Endodermal cell (in vitro differentiated cells): ENCODE data around the gene LRP5. TPM values are rescaled to one million over a fixed set of nuclear protein-coding genes. Genes with fewer than 3 reads are reported as not detected.

Experiments used
- DNase-seq: peaks from one replicate; pipeline ENCODE4 v3.0.0-alpha.2; 2017
- H3K27ac ChIP-seq: 2 replicates; pipeline ENCODE4 v1.5.1; 2013; ENCODE audit warnings: mild to moderate bottlenecking, low read depth, low read length, moderate library complexity
- H3K27me3 ChIP-seq: 2 replicates; pipeline ENCODE4 v1.6.1; 2013; ENCODE audit warnings: mild to moderate bottlenecking, low read length, moderate library complexity; ENCODE audit not compliant: insufficient read depth, control insufficient read depth, poor library complexity, severe bottlenecking
- H3K36me3 ChIP-seq: 2 replicates; pipeline ENCODE4 v1.7.0; 2013; ENCODE audit warnings: mild to moderate bottlenecking, low read length, moderate library complexity; ENCODE audit not compliant: control insufficient read depth, insufficient read depth
- H3K4me1 ChIP-seq: one replicate; pipeline ENCODE4 v1.7.0; 2013; ENCODE audit warnings: low read length; ENCODE audit not compliant: control insufficient read depth, insufficient read depth
- H3K4me3 ChIP-seq: 2 replicates; pipeline ENCODE4 v1.5.1; 2013; ENCODE audit warnings: mild to moderate bottlenecking, low read length, moderate library complexity
- H3K9ac ChIP-seq: 2 replicates; pipeline ENCODE4 v1.6.1; 2013; ENCODE audit warnings: mild to moderate bottlenecking, low read length, moderate library complexity; ENCODE audit not compliant: poor library complexity, severe bottlenecking; ENCODE audit errors: extremely low read depth
- H3K9me3 ChIP-seq: 2 replicates; pipeline ENCODE4 v1.6.1; 2013; ENCODE audit warnings: mild to moderate bottlenecking, low read length, moderate library complexity; ENCODE audit not compliant: control insufficient read depth
- H3K27ac Mint-ChIP-seq: 2 replicates; pipeline ENCODE4 v1.8.0; 2020; ENCODE audit warnings: mixed read lengths
- H3K27me3 Mint-ChIP-seq: 2 replicates; pipeline ENCODE4 v1.8.0; 2021; ENCODE audit warnings: mild to moderate bottlenecking, mixed read lengths; ENCODE audit not compliant: insufficient read depth
- H3K36me3 Mint-ChIP-seq: 2 replicates; pipeline ENCODE4 v1.8.0; 2020; ENCODE audit warnings: low read depth, mixed read lengths
- H3K4me1 Mint-ChIP-seq: 2 replicates; pipeline ENCODE4 v1.8.0; 2020; ENCODE audit warnings: mixed read lengths
- H3K4me3 Mint-ChIP-seq: 2 replicates; pipeline ENCODE4 v1.8.0; 2020; ENCODE audit warnings: mild to moderate bottlenecking, moderate library complexity, mixed read lengths
- H3K9me3 Mint-ChIP-seq: 2 replicates; pipeline ENCODE4 v1.8.0; 2020; ENCODE audit warnings: mild to moderate bottlenecking, mixed read lengths
- WGBS, 2 experiments: methylation state at CpG; one replicate each; pipeline versions ENCODE4 v1.1.5 to v1.1.7; 2013; ENCODE audit warnings: missing lambda C conversion rate in 2 of 2, mixed read lengths in 1 of 2; ENCODE audit not compliant: insufficient coverage in 1 of 2, insufficient read length in 1 of 2; 5-methylcytosine and 5-hydroxymethylcytosine counted together
- total RNA-seq, 2 donors: library from RNA; stranded (reverse); fragmentation: NEBNext Ultra II Directional in 1 of 2; extraction: Animal tissue kit (Norgen Biotek cat#: 25700) in 1 of 2; gene quantifications; 2 replicates in 1 of 2; 3 replicates in 1 of 2; pipeline ENCODE4 v1.2.1, GENCODE V29; 2021
- TF ChIP-seq, protein P1 (sequence below): fragments of 200-600 bp; sonication (generic); conservative IDR thresholded peaks from 2 replicates; pipeline ENCODE4 v1.5.0; 2021; ENCODE audit warnings: antibody characterized with exemption, mild to moderate bottlenecking

LRP5 gene
- total RNA-seq, 2 donors from 2014 or later, result 58.2 to 64.1 TPM

DNA sequence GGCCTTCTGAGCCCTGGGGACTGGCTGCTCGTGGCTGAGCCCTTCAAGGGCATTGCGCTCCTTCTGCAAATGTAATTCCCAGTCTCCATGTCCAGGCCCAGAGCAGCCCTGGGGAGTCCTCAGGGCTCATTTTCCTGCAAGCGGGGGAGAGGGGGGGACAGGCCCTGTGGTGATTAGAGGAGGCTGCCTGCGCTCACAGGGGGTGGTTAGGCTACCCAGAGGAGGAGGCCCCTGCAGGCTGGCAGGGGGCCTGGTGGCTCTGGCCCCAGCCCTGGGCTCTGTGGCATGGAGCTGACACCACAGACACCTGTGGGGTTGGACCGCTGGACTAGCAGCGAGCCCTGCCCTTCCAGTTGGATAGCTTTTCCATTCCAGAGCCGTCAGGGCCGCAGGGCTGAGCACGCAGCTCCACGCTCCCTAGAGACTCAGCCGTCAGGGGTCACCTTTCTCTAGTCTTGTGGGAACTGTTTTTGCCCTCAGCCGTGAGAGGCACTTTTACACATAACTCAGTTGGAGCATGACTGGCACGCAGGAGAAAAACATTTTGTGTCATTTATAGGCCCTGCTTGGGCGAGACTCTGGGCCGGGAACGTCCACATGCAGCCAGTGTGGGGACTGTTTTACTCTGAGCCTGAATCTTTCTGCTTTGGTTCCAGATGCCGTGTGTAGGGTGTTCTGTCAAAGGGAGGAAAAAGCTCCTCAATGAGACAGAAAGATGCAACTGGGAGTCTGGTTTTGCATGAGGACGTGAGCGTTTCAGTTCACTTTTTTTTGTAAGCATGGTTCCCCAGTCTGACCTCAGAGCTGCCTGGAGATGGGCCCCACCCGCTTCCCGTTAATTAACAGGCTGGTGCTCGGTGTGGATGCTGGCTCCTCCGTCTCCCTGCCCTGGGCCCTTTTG is 58.1 kb downstream of the LRP5 start:
- no peak for DNase-seq
- Histone ChIP-seq H3K36me3 (peaks cover 14% of the 10 kb centered on the region), H3K27ac (peak overlapping the region; percentile 78), H3K9me3 (no peaks in the 10 kb centered on the region), H3K27me3 (no peaks in the 10 kb centered on the region), H3K4me3 (no peak overlapping the region), H3K4me1 (no peaks in the 10 kb centered on the region), H3K9ac (no peak overlapping the region)
- Mint-ChIP-seq H3K27ac (peak overlapping the region; percentile 39), H3K9me3 (no peaks in the 10 kb centered on the region), H3K27me3 (no peaks in the 10 kb centered on the region), H3K4me3 (no peak overlapping the region), H3K36me3 (peaks cover 49% of the 10 kb centered on the region), H3K4me1 (no peaks in the 10 kb centered on the region)
- 91 to 94% methylated on average over 20 to 23 of the region's 23 CpGs for WGBS, 2 experiments
- TF ChIP-seq, protein P1, sequence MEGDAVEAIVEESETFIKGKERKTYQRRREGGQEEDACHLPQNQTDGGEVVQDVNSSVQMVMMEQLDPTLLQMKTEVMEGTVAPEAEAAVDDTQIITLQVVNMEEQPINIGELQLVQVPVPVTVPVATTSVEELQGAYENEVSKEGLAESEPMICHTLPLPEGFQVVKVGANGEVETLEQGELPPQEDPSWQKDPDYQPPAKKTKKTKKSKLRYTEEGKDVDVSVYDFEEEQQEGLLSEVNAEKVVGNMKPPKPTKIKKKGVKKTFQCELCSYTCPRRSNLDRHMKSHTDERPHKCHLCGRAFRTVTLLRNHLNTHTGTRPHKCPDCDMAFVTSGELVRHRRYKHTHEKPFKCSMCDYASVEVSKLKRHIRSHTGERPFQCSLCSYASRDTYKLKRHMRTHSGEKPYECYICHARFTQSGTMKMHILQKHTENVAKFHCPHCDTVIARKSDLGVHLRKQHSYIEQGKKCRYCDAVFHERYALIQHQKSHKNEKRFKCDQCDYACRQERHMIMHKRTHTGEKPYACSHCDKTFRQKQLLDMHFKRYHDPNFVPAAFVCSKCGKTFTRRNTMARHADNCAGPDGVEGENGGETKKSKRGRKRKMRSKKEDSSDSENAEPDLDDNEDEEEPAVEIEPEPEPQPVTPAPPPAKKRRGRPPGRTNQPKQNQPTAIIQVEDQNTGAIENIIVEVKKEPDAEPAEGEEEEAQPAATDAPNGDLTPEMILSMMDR, result no peak

- no peak for DNase-seq
- no peaks in the 10 kb centered on the region for H3K27me3 Mint-ChIP-seq
- Histone ChIP-seq H3K27me3 (no peaks in the 10 kb centered on the region), H3K4me1 (no peaks in the 10 kb centered on the region), H3K9me3 (no peaks in the 10 kb centered on the region), H3K9ac (no peak overlapping the region), H3K36me3 (peaks cover 14% of the 10 kb centered on the region), H3K27ac (peak overlapping the region; percentile 78), H3K4me3 (no peak overlapping the region)
- H3K27ac Mint-ChIP-seq, result peak overlapping the region; percentile 39
- H3K4me1 Mint-ChIP-seq, result no peaks in the 10 kb centered on the region
- no peak overlapping the region for H3K4me3 Mint-ChIP-seq
- TF ChIP-seq, protein P1, result no peak
- H3K36me3 Mint-ChIP-seq, result peaks cover 46% of the 10 kb centered on the region
- H3K9me3 Mint-ChIP-seq, result no peaks in the 10 kb centered on the region
- 95 to 96% methylated on average over 30 to 35 of the region's 35 CpGs for WGBS, 2 experiments
These were observed 59.0 kb downstream of the LRP5 start for GRCh38 chr11:68371171-68372041.

DNA sequence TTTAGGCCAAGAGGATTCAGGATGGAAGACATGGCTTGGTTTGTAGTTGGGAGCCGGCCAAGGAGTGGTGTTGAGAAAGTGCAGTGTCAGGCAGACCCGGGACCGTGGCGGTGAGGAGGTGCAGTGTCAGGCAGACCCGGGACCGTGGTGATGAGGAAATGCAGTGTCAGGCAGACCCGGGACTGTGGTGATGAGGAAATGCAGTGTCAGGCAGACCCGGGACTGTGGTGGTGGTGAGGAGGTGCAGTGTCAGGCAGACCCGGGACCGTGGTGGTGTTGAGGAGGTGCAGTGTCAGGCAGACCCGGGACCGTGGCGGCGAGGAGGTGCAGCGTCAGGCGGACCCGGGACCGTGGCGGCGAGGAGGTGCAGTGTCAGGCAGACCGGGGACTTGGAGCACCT is 59.7 kb downstream of the LRP5 start:
- TF ChIP-seq, protein P1, result no peak
- Mint-ChIP-seq H3K36me3 (peaks cover 42% of the 10 kb centered on the region), H3K27ac (peak overlapping the region; percentile 84), H3K4me3 (no peak overlapping the region), H3K4me1 (no peaks in the 10 kb centered on the region), H3K9me3 (no peaks in the 10 kb centered on the region), H3K27me3 (no peaks in the 10 kb centered on the region)
- no peak for DNase-seq
- Histone ChIP-seq H3K9ac (no peak overlapping the region), H3K4me1 (no peaks in the 10 kb centered on the region), H3K9me3 (no peaks in the 10 kb centered on the region), H3K36me3 (peaks cover 14% of the 10 kb centered on the region), H3K27ac (peak overlapping the region; percentile 99), H3K27me3 (no peaks in the 10 kb centered on the region), H3K4me3 (no peak overlapping the region)
- 92% methylated on average over 20 to 21 of the region's 21 CpGs for WGBS, 2 experiments
